Right cardiac atrium (tissue), 5 donors: ENCODE measurements around the gene TMUB1. TPM values are rescaled to one million over a fixed set of nuclear protein-coding genes. Genes with fewer than 3 reads are reported as not detected.
A peak's percentile ranks its signal among the peaks of the same experiment; 100 is the strongest.

Source experiments
- ATAC-seq, 2 donors: fragments of 200-7000 bp; cut with Tn5 transposase; one replicate each; pipeline versions ENCODE4 v1.8.0 to v1.9.1; 2020; ENCODE audit warnings: moderate library complexity in 2 of 2, mild to moderate bottlenecking in 1 of 2
- DNase-seq, 3 donors: peaks; one replicate each; pipeline ENCODE4 v3.0.0-alpha.2; 2020
- H3K27ac ChIP-seq: one replicate; pipeline ENCODE4 v1.5.1; 2013; ENCODE audit warnings: mild to moderate bottlenecking, low read length, control low read depth, moderate library complexity
- H3K27me3 ChIP-seq: one replicate; pipeline ENCODE4 v1.6.1; 2013; ENCODE audit not compliant: control insufficient read depth, insufficient read depth
- H3K4me1 ChIP-seq: one replicate; pipeline ENCODE4 v1.6.1; 2013; ENCODE audit warnings: low read length; ENCODE audit not compliant: control insufficient read depth, insufficient read depth
- H3K4me3 ChIP-seq: one replicate; pipeline ENCODE4 v1.5.1; 2013; ENCODE audit warnings: low read length, control low read depth
- H3K9me3 ChIP-seq: one replicate; pipeline ENCODE4 v1.6.1; 2013; ENCODE audit warnings: low read length; ENCODE audit not compliant: control insufficient read depth
- WGBS: extraction: QIAGEN DNeasy Blood & Tissue Kit; methylation state at CpG from one replicate; pipeline ENCODE4 v1.1.7; 2013; 5-methylcytosine and 5-hydroxymethylcytosine counted together
- intact Hi-C, 4 donors: fragments of 100-400 bp; cut with DNase I; formaldehyde crosslinking; loops; one replicate each; pipeline versions ENCODE4 v1.11.0 to v1.14.0; 2022 to 2023
- polyA plus RNA-seq: library from polyadenylated mRNA; stranded (reverse); fragments of 200-250 nt; gene quantifications from one replicate; pipeline ENCODE4 v1.2.3, GENCODE V29; 2013
- total RNA-seq, 4 donors: library from RNA; stranded (reverse); fragmentation: NEBNext Ultra II Directional; extraction: Animal tissue kit (Norgen Biotek cat#: 25700); gene quantifications; one replicate each; pipeline ENCODE4 v1.2.1, GENCODE V29; 2021
- donor health status: healthy with polysubstance abuse.
- donor health status: DM: no; HTN: yes; CAD: no.
- donor health status: DM: no; HTN: no; CAD: no.
- donor health status: DM: no; HTN: yes; CAD: no; lungs with severe emphysema.
- donor health status: DM: yes; HTN: yes; CAD: no.

TMUB1 gene
- total and polyA plus RNA-seq, 5 donors: 28.5 to 55.2 (median 36.4) TPM

GRCh38 chr7:151102991-151103390 lies 19.7 kb upstream of the TMUB1 start:
- intact Hi-C loops: no loop called here
- H3K27ac ChIP-seq: no peak overlapping the region

GRCh38 chr7:151101621-151102396 lies 18.5 kb upstream of the TMUB1 start:
- ATAC-seq: peak; percentile 25

More at GRCh38 chr7:151102991-151103390, 19.7 kb upstream of the TMUB1 start:
- Histone ChIP-seq H3K9me3 (no peaks in the 10 kb centered on the region), H3K27me3 (no peaks in the 10 kb centered on the region), H3K4me1 (no peaks in the 10 kb centered on the region), H3K4me3 (no peak overlapping the region)
- DNase-seq: no peak
- ATAC-seq: no peak
- 83% methylated on average over 3 of the region's 3 CpGs for WGBS

GRCh38 chr7:151100921-151101320 lies 17.6 kb upstream of the TMUB1 start:
- DNase-seq: peak in 2 of 3 donors; percentile 13 to 46
- Histone ChIP-seq H3K4me3 (no peak overlapping the region), H3K27ac (no peak overlapping the region), H3K27me3 (no peaks in the 10 kb centered on the region), H3K4me1 (peaks cover 3% of the 10 kb centered on the region), H3K9me3 (no peaks in the 10 kb centered on the region)
- intact Hi-C loops: no loop called here
- ATAC-seq: peak; percentile 8 to 14
- WGBS: 85% methylated on average over 10 of the region's 10 CpGs

More at GRCh38 chr7:151101621-151102396, 18.5 kb upstream of the TMUB1 start:
- peaks cover 3% of the 10 kb centered on the region for H3K4me1 ChIP-seq
- 78% methylated on average over 24 of the region's 24 CpGs for WGBS
- no peaks in the 10 kb centered on the region for H3K27me3 ChIP-seq
- H3K4me3 ChIP-seq: no peak overlapping the region
- intact Hi-C loops: no loop called here
- no peaks in the 10 kb centered on the region for H3K9me3 ChIP-seq
- DNase-seq: peak; percentile 10 to 52 (median 42)
- no peak overlapping the region for H3K27ac ChIP-seq

GRCh38 chr7:151099486-151100211 lies 16.4 kb upstream of the TMUB1 start:
- WGBS: 69% methylated on average over 20 of the region's 20 CpGs
- H3K27me3 ChIP-seq: no peaks in the 10 kb centered on the region
- no peak overlapping the region for H3K4me3 ChIP-seq
- H3K27ac ChIP-seq: no peak overlapping the region
- peaks cover 3% of the 10 kb centered on the region for H3K4me1 ChIP-seq
- intact Hi-C loops: no loop called here
- peak in 1 of 2 donors; percentile 72 for ATAC-seq
- no peaks in the 10 kb centered on the region for H3K9me3 ChIP-seq
- peak in 2 of 3 donors; percentile 28 to 38 for DNase-seq

- H3K4me1 ChIP-seq: peaks cover 3% of the 10 kb centered on the region
- ATAC-seq (no peak), DNase-seq (no peak)
- no peaks in the 10 kb centered on the region for H3K27me3 ChIP-seq
- intact Hi-C loops: no loop called here
- H3K27ac ChIP-seq: no peak overlapping the region
- H3K4me3 ChIP-seq: no peak overlapping the region
- 75% methylated on average over 17 of the region's 17 CpGs for WGBS
- H3K9me3 ChIP-seq: no peaks in the 10 kb centered on the region
Measured at GRCh38 chr7:151095828-151096475, 12.7 kb upstream of the TMUB1 start.

GRCh38 chr7:151095123-151095797 lies 12.0 kb upstream of the TMUB1 start:
- intact Hi-C loops: no loop called here
- no peak overlapping the region for H3K4me3 ChIP-seq
- H3K27me3 ChIP-seq: no peaks in the 10 kb centered on the region
- DNase-seq (no peak), ATAC-seq (no peak)
- WGBS: 75% methylated on average over 10 of the region's 10 CpGs
- peaks cover 5% of the 10 kb centered on the region for H3K4me1 ChIP-seq
- no peaks in the 10 kb centered on the region for H3K9me3 ChIP-seq
- no peak overlapping the region for H3K27ac ChIP-seq

- no peak overlapping the region for H3K27ac ChIP-seq
- ATAC-seq (no peak), DNase-seq (no peak)
- H3K4me1 ChIP-seq: peaks cover 5% of the 10 kb centered on the region
- no peaks in the 10 kb centered on the region for H3K27me3 ChIP-seq
- intact Hi-C loops: no loop called here
- H3K4me3 ChIP-seq: no peak overlapping the region
- no peaks in the 10 kb centered on the region for H3K9me3 ChIP-seq
- 79% methylated on average over 5 of the region's 5 CpGs for WGBS
Measured at GRCh38 chr7:151094675-151095074, 11.4 kb upstream of the TMUB1 start.

- no peak for DNase-seq
- Histone ChIP-seq H3K4me1 (peaks cover 7% of the 10 kb centered on the region), H3K9me3 (no peaks in the 10 kb centered on the region), H3K27ac (no peak overlapping the region), H3K4me3 (no peak overlapping the region), H3K27me3 (no peaks in the 10 kb centered on the region)
- ATAC-seq: no peak
- intact Hi-C loops: no loop called here
- 94% methylated on average over 6 of the region's 6 CpGs for WGBS
Measured at GRCh38 chr7:151093748-151094147, 10.5 kb upstream of the TMUB1 start.

GRCh38 chr7:151091988-151092387 lies 8.7 kb upstream of the TMUB1 start:
- peaks cover 10% of the 10 kb centered on the region for H3K4me1 ChIP-seq

GRCh38 chr7:151091431-151091830 lies 8.1 kb upstream of the TMUB1 start:
- H3K27ac ChIP-seq: no peak overlapping the region
- ATAC-seq: no peak
- intact Hi-C loops: no loop called here

More at GRCh38 chr7:151091988-151092387, 8.7 kb upstream of the TMUB1 start:
- ATAC-seq (no peak), DNase-seq (peak in 1 of 3 donors; percentile 33)
- H3K9me3 ChIP-seq: no peaks in the 10 kb centered on the region
- H3K27me3 ChIP-seq: no peaks in the 10 kb centered on the region
- H3K4me3 ChIP-seq: no peak overlapping the region
- intact Hi-C loops: no loop called here
- 90% methylated on average over 14 of the region's 14 CpGs for WGBS
- no peak overlapping the region for H3K27ac ChIP-seq

More at GRCh38 chr7:151091431-151091830, 8.1 kb upstream of the TMUB1 start:
- 57% methylated on average over 6 of the region's 6 CpGs for WGBS
- Histone ChIP-seq H3K4me3 (no peak overlapping the region), H3K4me1 (peaks cover 10% of the 10 kb centered on the region), H3K9me3 (no peaks in the 10 kb centered on the region), H3K27me3 (no peaks in the 10 kb centered on the region)
- peak in 2 of 3 donors; percentile 17 to 38 for DNase-seq
